HepG2 (cell line): Measurements from ENCODE around the gene CALM1. TPM values are rescaled to one million over a fixed set of nuclear protein-coding genes. Genes with fewer than 3 reads are reported as not detected.

ENCODE experiments used
- ATAC-seq: fragments of 200-7000 bp; cut with Tn5 transposase; 3 replicates; pipeline ENCODE4 v1.9.1; 2020; ENCODE audit warnings: mild to moderate bottlenecking, moderate library complexity
- BruUV-seq: library from RNA; stranded (reverse); fragments of 400-500 nt; replicated peaks from 2 replicates; lab custom pipeline; 2021; lab: Mats Ljungman, UMichigan
- CTCF ChIA-PET: fragments of 300-600 bp; formaldehyde crosslinking; extraction: SDS; loops from one replicate; lab custom pipeline; 2021; ENCODE audit warnings: low total read pairs, inconsistent platforms, low intra/inter-chr PET ratio; lab: Yijun Ruan, JAX
- POLR2A ChIA-PET: fragments of 350-600 bp; sonication (Branson Sonifier 250); formaldehyde crosslinking; loops from one replicate; lab custom pipeline; 2020; ENCODE audit warnings: antibody characterized with exemption, inconsistent platforms; lab: Yijun Ruan, JAX
- DNase-seq: peaks from one replicate; pipeline ENCODE4 v3.0.0-alpha.2; 2015; ENCODE audit warnings: low spot score
- FAIRE-seq: peaks from 3 replicates; lab custom pipeline; 2011; peaks lifted over from hg19 to GRCh38; lab: Jason Lieb, UNC
- H2AFZ ChIP-seq: one replicate; pipeline ENCODE4 v1.6.1; 2011; ENCODE audit warnings: low read length, inconsistent platforms
- H3K27ac ChIP-seq: fragments of 300-600 bp; 3 replicates; pipeline ENCODE4 v1.8.0; 2011; ENCODE audit warnings: mixed run types, mild to moderate bottlenecking, mixed read lengths, low read length, inconsistent platforms; ENCODE audit not compliant: insufficient read depth; ENCODE audit errors: extremely low read length
- H3K27me3 ChIP-seq, 2 experiments: fragments of 200-600 bp in 1 of 2; 2 replicates in 1 of 2; 3 replicates in 1 of 2; pipeline versions ENCODE4 v1.6.0 to v1.8.0; 2011; ENCODE audit warnings: low read length in 2 of 2, mild to moderate bottlenecking in 2 of 2, moderate library complexity in 2 of 2, inconsistent platforms in 1 of 2; ENCODE audit not compliant: insufficient read depth in 2 of 2, control insufficient read depth in 1 of 2
- H3K36me3 ChIP-seq, 2 experiments: fragments of 200-600 bp in 1 of 2; replicated peaks in 1 of 2; 2 replicates in 1 of 2; 3 replicates in 1 of 2; pipeline versions ENCODE4 v1.5.1 to v1.8.0; 2011; ENCODE audit warnings: low read length in 2 of 2, inconsistent platforms in 1 of 2; ENCODE audit not compliant: insufficient read depth in 2 of 2, control insufficient read depth in 1 of 2
- H3K4me1 ChIP-seq: 2 replicates; pipeline ENCODE4 v1.5.1; 2012; ENCODE audit warnings: low read length, inconsistent platforms; ENCODE audit not compliant: insufficient read depth
- H3K4me2 ChIP-seq: 2 replicates; pipeline ENCODE4 v1.6.0; 2011; ENCODE audit warnings: low read depth, low read length, inconsistent platforms
- H3K4me3 ChIP-seq, 3 experiments: fragments of 200-600 bp in 1 of 3; sonication (generic), shearing (Covaris generic) in 1 of 3; replicated peaks in 1 of 3; 2 replicates each; pipeline ENCODE4 v1.5.1; 2011 to 2016; ENCODE audit warnings: low read length in 3 of 3, inconsistent platforms in 2 of 3, low read depth in 2 of 3, mild to moderate bottlenecking in 2 of 3, control low read depth in 1 of 3, mixed read lengths in 1 of 3; ENCODE audit not compliant: insufficient read depth in 1 of 3
- H3K79me2 ChIP-seq: one replicate; pipeline ENCODE4 v1.6.1; 2011; ENCODE audit warnings: low read length, inconsistent platforms; ENCODE audit not compliant: insufficient read depth
- H3K9ac ChIP-seq: 2 replicates; pipeline ENCODE4 v1.6.0; 2011; ENCODE audit warnings: mild to moderate bottlenecking, low read depth, low read length, inconsistent platforms; ENCODE audit not compliant: insufficient read depth
- H3K9me3 ChIP-seq: 2 replicates; pipeline ENCODE4 v1.5.1; 2012; ENCODE audit warnings: mild to moderate bottlenecking, low read length
- H4K20me1 ChIP-seq: 2 replicates; pipeline ENCODE4 v1.6.0; 2011; ENCODE audit warnings: inconsistent platforms, mild to moderate bottlenecking, low read length, moderate library complexity; ENCODE audit not compliant: insufficient read depth
- CC2D1A ChIP-seq: sonication (generic); formaldehyde crosslinking; IDR thresholded peaks from 2 replicates; pipeline ENCODE4 v1.8.1; 2023; ENCODE audit warnings: mild to moderate bottlenecking, missing genetic modification reagents
- DNMT1 ChIP-seq: sonication (generic); formaldehyde crosslinking; IDR thresholded peaks from 2 replicates; pipeline ENCODE4 v1.5.1; 2020; ENCODE audit warnings: mild to moderate bottlenecking, missing genetic modification reagents
- HIVEP1 ChIP-seq: sonication (generic); formaldehyde crosslinking; IDR thresholded peaks from 2 replicates; pipeline ENCODE4 v1.4.0; 2020; ENCODE audit warnings: mild to moderate bottlenecking, missing genetic modification reagents
- KLF6 ChIP-seq: IDR thresholded peaks from 2 replicates; pipeline ENCODE4 v1.8.0; 2016; ENCODE audit warnings: missing biosample characterization, missing genetic modification reagents
- MBD4 ChIP-seq: IDR thresholded peaks from 2 replicates; pipeline ENCODE4 v1.6.1; 2012; ENCODE audit warnings: low read length, inconsistent platforms, borderline replicate concordance
- MEF2D ChIP-seq: sonication (generic); formaldehyde crosslinking; IDR thresholded peaks from 2 replicates; pipeline ENCODE4 v1.5.1; 2020; ENCODE audit warnings: mild to moderate bottlenecking, missing genetic modification reagents
- PPARG ChIP-seq: conservative IDR thresholded peaks from 2 replicates; pipeline ENCODE4 v1.6.1; 2016; ENCODE audit warnings: missing biosample characterization, missing genetic modification reagents
- SRF ChIP-seq: IDR thresholded peaks from 2 replicates; pipeline ENCODE4 v1.6.1; 2011; ENCODE audit warnings: mild to moderate bottlenecking, low read depth, low read length, moderate library complexity
- TAF15 ChIP-seq: fragments of 200-400 bp; formaldehyde crosslinking; IDR thresholded peaks from one replicate; pipeline ENCODE4 v1.6.1; 2018; ENCODE audit warnings: mild to moderate bottlenecking, low read depth, low read length; ENCODE audit not compliant: poor library complexity, severe bottlenecking
- ZNF543 ChIP-seq: sonication (generic); formaldehyde crosslinking; IDR thresholded peaks from 2 replicates; pipeline ENCODE4 v1.4.0; 2020; ENCODE audit warnings: mild to moderate bottlenecking, missing genetic modification reagents
- WGBS: methylation state at CpG from one replicate; pipeline ENCODE4 v1.1.6; 2017; ENCODE audit warnings: low lambda C conversion rate; 5-methylcytosine and 5-hydroxymethylcytosine counted together
- in situ Hi-C: cut with HindIII; loops from 2 replicates; pipeline ENCODE4 v1.10.0; 2017; ENCODE audit warnings: low pct_unique_long_range_greater_than_20kb; ENCODE audit not compliant: extremely low pct_ligation_motif_present
- intact Hi-C: fragments of 100-400 bp; cut with micrococcal nuclease; formaldehyde crosslinking; loops from one replicate; pipeline ENCODE4 v1.10.0; 2022; ENCODE audit not compliant: unreplicated experiment
- polyA plus RNA-seq, 8 experiments: library from polyadenylated mRNA; depleted of rRNA in 3 of 8; stranded (reverse) in 7 of 8; unstranded in 1 of 8; fragments of >200 nt; fragmentation: Illumina TruSeq in 4 of 8; extraction: Trizol in 4 of 8; gene quantifications; 2 replicates each; pipeline versions ENCODE4 v1.2.1 to v1.2.3, GENCODE V29; 2011 to 2016; ENCODE audit warnings: low read depth in 4 of 8, missing spikeins in 1 of 8, mixed read lengths in 1 of 8; ENCODE audit not compliant: insufficient read depth in 1 of 8
- total RNA-seq, 5 experiments: library from RNA; depleted of rRNA; stranded (reverse); fragments of >200 nt; fragmentation: Illumina TruSeq; extraction: Trizol; gene quantifications; 2 replicates each; pipeline ENCODE4 v1.2.3, GENCODE V29; 2016; ENCODE audit warnings: low read depth in 1 of 5
- TF ChIP-seq, protein P1 (sequence below): IDR thresholded peaks from 2 replicates; pipeline ENCODE4 v1.6.1; 2012; ENCODE audit warnings: low read length, improper control_type of control experiment
- TF ChIP-seq, protein P2 (sequence below): sonication (generic); formaldehyde crosslinking; IDR thresholded peaks from 2 replicates; pipeline ENCODE4 v1.8.0; 2022; ENCODE audit warnings: low read depth, missing genetic modification reagents
- TF ChIP-seq, protein P3 (sequence below), 2 experiments: sonication (generic) in 1 of 2; formaldehyde crosslinking in 1 of 2; IDR thresholded peaks; 2 replicates each; pipeline versions ENCODE4 v1.4.0 to v1.6.1; 2018 to 2020; ENCODE audit warnings: missing genetic modification reagents in 2 of 2, borderline replicate concordance in 1 of 2, low read depth in 1 of 2, mild to moderate bottlenecking in 1 of 2, missing biosample characterization in 1 of 2

The CALM1 gene
- total and polyA plus RNA-seq, 2 of the 13 experiments (the other 11 are each of a cell fraction or from before 2014, with no cell fraction given): 110 to 238 TPM

DNA sequence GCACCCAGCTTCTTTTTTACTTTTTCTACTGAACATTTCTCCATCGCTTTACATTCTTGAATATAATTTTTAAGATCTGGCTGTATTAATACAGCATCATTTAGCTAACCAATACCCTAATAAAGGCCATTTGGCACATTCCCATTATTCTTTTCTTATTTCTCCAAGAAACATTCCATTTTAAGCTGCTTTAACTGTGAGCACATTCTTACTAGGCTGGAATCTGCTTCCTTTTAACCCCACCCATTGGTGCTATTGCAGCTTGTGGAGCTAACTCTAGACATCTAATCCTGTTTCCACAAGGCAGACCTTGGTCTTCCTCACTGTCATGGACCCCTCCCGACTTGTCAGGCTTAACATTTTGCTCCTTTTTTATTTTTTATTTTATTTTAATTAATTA is 15.2 kb downstream of the CALM1 start:
- Histone ChIP-seq H3K4me1 (no peaks in the 10 kb centered on the region), H3K79me2 (no peaks in the 10 kb centered on the region), H3K36me3 (no peaks in the 10 kb centered on the region), H3K9ac (no peak overlapping the region), H3K4me3 (no peak overlapping the region), H4K20me1 (no peaks in the 10 kb centered on the region), H3K9me3 (no peaks in the 10 kb centered on the region), H3K27me3 (no peaks in the 10 kb centered on the region), H3K27ac (no peak overlapping the region), H2AFZ (no peak overlapping the region), H3K4me2 (no peak overlapping the region)
- ChIA-PET POLR2A (no interaction called here), CTCF (no interaction called here)
- DNase-seq: no peak
- no peak for ATAC-seq
- in situ Hi-C loops (no loop called here), intact Hi-C loops (no loop called here)
- FAIRE-seq: no peak
- TF ChIP-seq, protein P1, sequence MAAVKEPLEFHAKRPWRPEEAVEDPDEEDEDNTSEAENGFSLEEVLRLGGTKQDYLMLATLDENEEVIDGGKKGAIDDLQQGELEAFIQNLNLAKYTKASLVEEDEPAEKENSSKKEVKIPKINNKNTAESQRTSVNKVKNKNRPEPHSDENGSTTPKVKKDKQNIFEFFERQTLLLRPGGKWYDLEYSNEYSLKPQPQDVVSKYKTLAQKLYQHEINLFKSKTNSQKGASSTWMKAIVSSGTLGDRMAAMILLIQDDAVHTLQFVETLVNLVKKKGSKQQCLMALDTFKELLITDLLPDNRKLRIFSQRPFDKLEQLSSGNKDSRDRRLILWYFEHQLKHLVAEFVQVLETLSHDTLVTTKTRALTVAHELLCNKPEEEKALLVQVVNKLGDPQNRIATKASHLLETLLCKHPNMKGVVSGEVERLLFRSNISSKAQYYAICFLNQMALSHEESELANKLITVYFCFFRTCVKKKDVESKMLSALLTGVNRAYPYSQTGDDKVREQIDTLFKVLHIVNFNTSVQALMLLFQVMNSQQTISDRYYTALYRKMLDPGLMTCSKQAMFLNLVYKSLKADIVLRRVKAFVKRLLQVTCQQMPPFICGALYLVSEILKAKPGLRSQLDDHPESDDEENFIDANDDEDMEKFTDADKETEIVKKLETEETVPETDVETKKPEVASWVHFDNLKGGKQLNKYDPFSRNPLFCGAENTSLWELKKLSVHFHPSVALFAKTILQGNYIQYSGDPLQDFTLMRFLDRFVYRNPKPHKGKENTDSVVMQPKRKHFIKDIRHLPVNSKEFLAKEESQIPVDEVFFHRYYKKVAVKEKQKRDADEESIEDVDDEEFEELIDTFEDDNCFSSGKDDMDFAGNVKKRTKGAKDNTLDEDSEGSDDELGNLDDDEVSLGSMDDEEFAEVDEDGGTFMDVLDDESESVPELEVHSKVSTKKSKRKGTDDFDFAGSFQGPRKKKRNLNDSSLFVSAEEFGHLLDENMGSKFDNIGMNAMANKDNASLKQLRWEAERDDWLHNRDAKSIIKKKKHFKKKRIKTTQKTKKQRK: no peak
- no peak for TF ChIP-seq PPARG (CRISPR knock-in tag)
- TF ChIP-seq, protein P2, sequence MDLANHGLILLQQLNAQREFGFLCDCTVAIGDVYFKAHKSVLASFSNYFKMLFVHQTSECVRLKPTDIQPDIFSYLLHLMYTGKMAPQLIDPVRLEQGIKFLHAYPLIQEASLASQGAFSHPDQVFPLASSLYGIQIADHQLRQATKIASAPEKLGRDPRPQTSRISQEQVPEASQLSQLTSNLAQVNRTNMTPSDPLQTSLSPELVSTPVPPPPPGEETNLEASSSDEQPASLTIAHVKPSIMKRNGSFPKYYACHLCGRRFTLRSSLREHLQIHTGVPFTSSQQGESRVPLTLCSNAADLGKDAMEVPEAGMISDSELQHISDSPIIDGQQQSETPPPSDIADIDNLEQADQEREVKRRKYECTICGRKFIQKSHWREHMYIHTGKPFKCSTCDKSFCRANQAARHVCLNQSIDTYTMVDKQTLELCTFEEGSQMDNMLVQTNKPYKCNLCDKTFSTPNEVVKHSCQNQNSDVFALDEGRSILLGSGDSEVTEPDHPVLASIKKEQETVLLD (CRISPR knock-in tag): no peak
- 51% methylated on average over 2 of the region's 2 CpGs for WGBS
- BruUV-seq: no TSS peak

DNA sequence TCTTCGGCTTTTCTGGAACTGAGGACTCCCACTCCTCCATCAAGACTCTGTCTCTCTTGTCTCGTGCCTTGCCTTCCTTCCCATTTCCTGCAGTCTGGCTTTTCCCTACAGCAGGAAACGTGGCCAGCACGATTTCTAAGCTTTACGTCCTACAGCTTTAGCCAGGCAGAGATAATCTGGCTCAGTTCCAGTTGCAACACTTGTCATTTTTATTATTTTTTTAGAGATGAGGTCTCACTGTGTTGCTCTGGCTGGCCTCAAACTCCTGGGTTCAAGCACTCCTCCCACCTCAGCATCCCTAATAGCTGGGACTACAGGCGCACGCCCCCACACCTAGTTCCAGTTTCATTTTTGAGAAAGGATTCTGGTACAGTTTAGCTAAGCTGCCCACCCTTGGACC is 19.9 kb downstream of the CALM1 start:
- H3K79me2 ChIP-seq: no peaks in the 10 kb centered on the region
- 4% methylated on average over 7 of the region's 7 CpGs for WGBS
- H3K27me3 ChIP-seq: no peaks in the 10 kb centered on the region
- H3K4me3 ChIP-seq: no peak overlapping the region
- intact Hi-C loops: no loop called here
- no peak overlapping the region for H3K4me2 ChIP-seq
- H3K27ac ChIP-seq: no peak overlapping the region
- no TSS peak for BruUV-seq
- in situ Hi-C loops: no loop called here
- POLR2A ChIA-PET: no interaction called here
- H2AFZ ChIP-seq: no peak overlapping the region
- no peak overlapping the region for H3K9ac ChIP-seq
- H4K20me1 ChIP-seq: no peaks in the 10 kb centered on the region
- H3K9me3 ChIP-seq: no peaks in the 10 kb centered on the region
- H3K4me1 ChIP-seq: peaks cover 10% of the 10 kb centered on the region
- H3K36me3 ChIP-seq: no peaks in the 10 kb centered on the region
- FAIRE-seq (no peak), ATAC-seq (no peak), DNase-seq (no peak)
- CTCF ChIA-PET: no interaction called here
- TF ChIP-seq MEF2D (no peak), MBD4 (no peak), SRF (no peak), TAF15 (no peak), KLF6 (CRISPR knock-in tag) (no peak), DNMT1 (CRISPR knock-in tag) (no peak), HIVEP1 (CRISPR knock-in tag) (no peak), ZNF543 (CRISPR knock-in tag) (no peak), CC2D1A (CRISPR knock-in tag) (no peak)
- TF ChIP-seq, protein P3, sequence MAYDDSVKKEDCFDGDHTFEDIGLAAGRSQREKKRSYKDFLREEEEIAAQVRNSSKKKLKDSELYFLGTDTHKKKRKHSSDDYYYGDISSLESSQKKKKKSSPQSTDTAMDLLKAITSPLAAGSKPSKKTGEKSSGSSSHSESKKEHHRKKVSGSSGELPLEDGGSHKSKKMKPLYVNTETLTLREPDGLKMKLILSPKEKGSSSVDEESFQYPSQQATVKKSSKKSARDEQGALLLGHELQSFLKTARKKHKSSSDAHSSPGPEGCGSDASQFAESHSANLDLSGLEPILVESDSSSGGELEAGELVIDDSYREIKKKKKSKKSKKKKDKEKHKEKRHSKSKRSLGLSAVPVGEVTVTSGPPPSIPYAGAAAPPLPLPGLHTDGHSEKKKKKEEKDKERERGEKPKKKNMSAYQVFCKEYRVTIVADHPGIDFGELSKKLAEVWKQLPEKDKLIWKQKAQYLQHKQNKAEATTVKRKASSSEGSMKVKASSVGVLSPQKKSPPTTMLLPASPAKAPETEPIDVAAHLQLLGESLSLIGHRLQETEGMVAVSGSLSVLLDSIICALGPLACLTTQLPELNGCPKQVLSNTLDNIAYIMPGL (CRISPR knock-in tag; IDR thresholded peaks at IDR 0.05; ENCODE audit: borderline replicate concordance in 1 of 2, low read depth in 1 of 2): no peak
